GM20000 (cell line): Measurements from ENCODE around the gene ASTN2.

Experiments used
- DNase-seq: peaks from one replicate; pipeline ENCODE4 v3.0.0; 2012; ENCODE audit warnings: low spot score
- CTCF ChIP-seq: IDR thresholded peaks from 2 replicates; pipeline ENCODE4 v1.5.1; 2012; ENCODE audit warnings: mild to moderate bottlenecking, control low read depth; ENCODE audit errors: extremely low read depth, missing control alignments

Gene ASTN2

DNA sequence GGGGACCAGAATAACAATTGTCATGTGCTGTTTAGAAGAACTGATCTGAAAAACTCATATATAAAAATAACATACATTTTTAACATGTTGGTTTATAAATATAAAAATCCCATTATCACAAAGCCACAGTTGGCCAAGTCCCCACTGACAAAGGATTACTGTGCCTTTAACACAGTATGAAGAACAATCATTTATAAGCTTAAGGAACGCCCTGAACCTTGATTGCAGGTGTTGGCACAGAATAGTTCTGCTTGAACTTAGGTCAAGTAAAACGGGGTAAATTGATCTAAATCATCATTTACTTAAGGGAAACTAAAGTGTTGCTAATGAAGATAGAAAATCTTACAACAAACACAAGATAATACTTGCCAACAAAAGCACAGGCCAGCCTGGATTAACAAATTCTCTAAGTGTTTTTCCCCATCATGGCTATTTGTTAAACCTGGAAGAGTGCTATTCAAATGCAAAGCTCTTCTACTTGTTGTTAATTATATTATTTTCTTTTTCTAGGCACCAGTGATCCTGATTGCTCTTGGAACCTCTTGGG, 46.1 kb downstream of the ASTN2 start:
- TF ChIP-seq CTCF: no peak
- DNase-seq: no peak

GRCh38 chr9:117365438-117365837, 49.4 kb downstream of the ASTN2 start:
- no peak for DNase-seq
- TF ChIP-seq CTCF: no peak

DNA sequence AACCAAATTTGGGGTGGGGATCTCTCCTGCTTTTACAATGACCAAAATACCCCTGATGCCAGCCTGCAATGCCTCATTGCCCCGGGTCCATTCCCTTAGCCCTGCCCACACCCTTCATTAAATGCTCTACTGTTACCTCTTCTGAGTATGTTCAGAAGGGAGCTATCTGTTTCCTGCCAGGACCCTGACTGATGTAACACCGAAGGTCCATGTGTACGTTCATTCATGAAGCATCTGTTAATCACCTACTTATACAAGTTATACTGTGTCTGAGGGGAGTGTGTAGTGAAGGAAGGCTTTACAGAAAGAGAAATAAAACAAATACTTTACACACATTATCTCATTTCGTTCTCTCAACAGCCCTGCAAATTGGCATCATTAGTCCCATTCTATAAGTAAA, 51.9 kb downstream of the ASTN2 start:
- no peak for DNase-seq
- TF ChIP-seq CTCF: no peak

DNA sequence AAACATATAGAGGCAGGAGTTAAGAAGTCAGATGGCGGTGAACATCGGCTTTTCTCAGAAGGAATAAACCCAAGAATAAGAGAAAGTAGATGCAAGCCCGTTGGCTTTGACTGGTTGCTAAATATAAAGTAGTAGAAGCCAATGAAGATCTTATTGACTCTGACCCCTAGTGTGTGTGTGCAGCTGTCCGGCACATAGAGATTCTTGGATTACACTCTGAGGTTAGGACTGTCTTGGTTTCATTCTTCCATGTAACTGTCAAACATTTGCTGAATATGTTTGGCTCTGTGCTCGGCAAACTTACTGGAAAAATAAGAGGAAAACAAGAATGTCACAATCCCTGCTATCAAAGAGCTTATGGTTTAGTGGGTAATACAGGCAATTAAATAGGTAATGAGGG, 54.9 kb downstream of the ASTN2 start:
- DNase-seq: no peak
- TF ChIP-seq CTCF: no peak

- DNase-seq: no peak
- no peak for TF ChIP-seq CTCF
Observed at GRCh38 chr9:117355542-117355941, 59.3 kb downstream of the ASTN2 start.

DNA sequence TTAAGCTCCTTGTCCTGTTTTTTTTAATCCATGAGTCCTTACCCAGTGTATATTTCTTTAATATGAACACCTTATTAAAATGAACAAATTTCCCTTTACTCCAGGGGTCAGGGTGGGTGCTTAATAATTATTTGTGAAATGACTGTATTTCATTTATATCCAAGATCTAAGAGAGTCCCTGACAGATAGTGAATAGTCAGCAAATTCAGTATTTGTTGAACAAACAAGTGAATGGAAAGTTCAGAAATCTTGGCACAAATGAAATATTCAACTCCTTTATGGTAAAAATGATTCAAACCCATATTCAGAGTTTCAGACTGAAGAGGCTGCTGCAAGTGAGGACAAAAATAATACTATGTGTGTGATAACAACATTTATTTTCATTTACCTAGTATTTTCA, 59.9 kb downstream of the ASTN2 start:
- DNase-seq: no peak
- TF ChIP-seq CTCF: no peak

- no peak for TF ChIP-seq CTCF
- no peak for DNase-seq
Observed at GRCh38 chr9:117354244-117354847, 60.5 kb downstream of the ASTN2 start.
